SU-DHL-6 (cell line): ENCODE data around the gene ESYT1.

Experiments
- H2AFZ ChIP-seq: fragments of 200-600 bp; sonication (generic); 2 replicates; pipeline ENCODE4 v1.6.1; 2014; ENCODE audit warnings: low read depth, mild to moderate bottlenecking, moderate library complexity, mixed read lengths, antibody characterized with exemption, low read length; ENCODE audit not compliant: severe bottlenecking
- H3F3A ChIP-seq: fragments of 200-600 bp; shearing (Covaris generic); 2 replicates; pipeline ENCODE4 v1.6.0; 2016; ENCODE audit warnings: antibody characterized with exemption, mild to moderate bottlenecking; ENCODE audit not compliant: insufficient read depth
- H3K27ac ChIP-seq: fragments of 200-600 bp; sonication (generic); 2 replicates; pipeline ENCODE4 v1.5.1; 2016; ENCODE audit warnings: low read depth, mild to moderate bottlenecking, low read length, moderate library complexity, mixed read lengths
- H3K27me3 ChIP-seq: fragments of 200-600 bp; sonication (generic), shearing (Covaris generic); 2 replicates; pipeline ENCODE4 v1.6.0; 2014; ENCODE audit warnings: mild to moderate bottlenecking, low read length
- H3K36me3 ChIP-seq: fragments of 200-600 bp; sonication (generic); 2 replicates; pipeline ENCODE4 v1.6.1; 2014; ENCODE audit warnings: mild to moderate bottlenecking, low read length, mixed read lengths
- H3K4me2 ChIP-seq: fragments of 300-600, 200-600 bp; shearing (Covaris generic), sonication (generic); 2 replicates; pipeline ENCODE4 v1.6.0; 2014; ENCODE audit warnings: low read length, low read depth, mild to moderate bottlenecking; ENCODE audit not compliant: poor library complexity, severe bottlenecking
- H3K4me3 ChIP-seq: fragments of 200-600 bp; sonication (generic); 2 replicates; pipeline ENCODE4 v1.5.1; 2014; ENCODE audit warnings: antibody characterized with exemption, low read length, mild to moderate bottlenecking, mixed read lengths; ENCODE audit not compliant: insufficient read depth, poor library complexity, severe bottlenecking
- H3K79me2 ChIP-seq: fragments of 200-600 bp; sonication (generic); 2 replicates; pipeline ENCODE4 v1.6.1; 2014; ENCODE audit warnings: mild to moderate bottlenecking, low read length, moderate library complexity; ENCODE audit not compliant: insufficient read depth
- H3K9ac ChIP-seq: fragments of 200-600 bp; sonication (generic); 2 replicates; pipeline ENCODE4 v1.7.0; 2014; ENCODE audit warnings: mild to moderate bottlenecking, low read length
- H3K9me2 ChIP-seq: fragments of 200-600 bp; sonication (generic); replicated peaks from 2 replicates; pipeline ENCODE4 v1.6.1; 2014; ENCODE audit warnings: low read length; ENCODE audit not compliant: insufficient read depth
- H3K9me3 ChIP-seq: fragments of 200-600 bp; sonication (generic); 2 replicates; pipeline ENCODE4 v1.6.1; 2014; ENCODE audit warnings: low read length, mixed read lengths; ENCODE audit not compliant: insufficient read depth
- H4K20me1 ChIP-seq: fragments of 200-600 bp; sonication (generic); 2 replicates; pipeline ENCODE4 v1.6.1; 2014; ENCODE audit warnings: low read depth, mild to moderate bottlenecking, antibody characterized with exemption, low read length, moderate library complexity, mixed read lengths
- CTCF ChIP-seq: fragments of 200-600 bp; sonication (generic); IDR thresholded peaks from one replicate; pipeline ENCODE4 v1.5.1; 2017; ENCODE audit warnings: antibody characterized with exemption, mild to moderate bottlenecking, low read length, moderate library complexity; ENCODE audit not compliant: insufficient read depth, poor library complexity, severe bottlenecking
- EZH2phosphoT487 ChIP-seq: fragments of 200-600 bp; sonication (generic), shearing (Covaris generic); conservative IDR thresholded peaks from 2 replicates; pipeline ENCODE4 v1.6.1; 2018; ENCODE audit warnings: mild to moderate bottlenecking, antibody characterized with exemption, low read length, moderate library complexity, mixed read lengths

Gene ESYT1

GRCh38 chr12:56160193-56160763, 32.2 kb downstream of the ESYT1 start:
- Histone ChIP-seq H3K4me3 (no peak overlapping the region), H4K20me1 (no peaks in the 10 kb centered on the region), H3F3A (peaks cover 35% of the 10 kb centered on the region)

GRCh38 chr12:56160894-56161689, 33.0 kb downstream of the ESYT1 start:
- peak overlapping the region; percentile 62; the same call in 1 of the 2 replicates for H3K27ac ChIP-seq
- H3F3A ChIP-seq = peaks cover 35% of the 10 kb centered on the region

More at GRCh38 chr12:56160193-56160763, 32.2 kb downstream of the ESYT1 start:
- H3K79me2 ChIP-seq = peaks cover 22% of the 10 kb centered on the region
- peak overlapping the region; percentile 89 for H3K9ac ChIP-seq
- TF ChIP-seq EZH2phosphoT487 = no peak
- TF ChIP-seq CTCF = no peak
- peak overlapping the region; percentile 62 for H3K27ac ChIP-seq
- no peak overlapping the region for H2AFZ ChIP-seq
- H3K9me2 ChIP-seq = no peaks in the 10 kb centered on the region
- H3K36me3 ChIP-seq = 0 out of 2 replicates have a peak, but pooled peaks cover 4% of the 10 kb centered on the region
- no peaks in the 10 kb centered on the region for H3K9me3 ChIP-seq
- H3K4me2 ChIP-seq = peak overlapping the region; percentile 87
- H3K27me3 ChIP-seq = no peaks in the 10 kb centered on the region

GRCh38 chr12:56161690-56162351, 33.8 kb downstream of the ESYT1 start:
- Histone ChIP-seq H3K9ac (no peak overlapping the region), H4K20me1 (no peaks in the 10 kb centered on the region)

More at GRCh38 chr12:56160894-56161689, 33.0 kb downstream of the ESYT1 start:
- no peaks in the 10 kb centered on the region for H4K20me1 ChIP-seq
- peaks cover 22% of the 10 kb centered on the region for H3K79me2 ChIP-seq
- H3K27me3 ChIP-seq = no peaks in the 10 kb centered on the region
- no peaks in the 10 kb centered on the region for H3K9me3 ChIP-seq
- H3K4me2 ChIP-seq = peak overlapping the region; percentile 87
- TF ChIP-seq CTCF (no peak), EZH2phosphoT487 (no peak)
- H3K4me3 ChIP-seq = no peak overlapping the region
- H3K9ac ChIP-seq = no peak overlapping the region
- H3K9me2 ChIP-seq = no peaks in the 10 kb centered on the region
- 0 out of 2 replicates have a peak, but pooled peaks cover 4% of the 10 kb centered on the region for H3K36me3 ChIP-seq
- no peak overlapping the region for H2AFZ ChIP-seq

More at GRCh38 chr12:56161690-56162351, 33.8 kb downstream of the ESYT1 start:
- Histone ChIP-seq H3K9me2 (no peaks in the 10 kb centered on the region), H3K27me3 (no peaks in the 10 kb centered on the region), H3K9me3 (no peaks in the 10 kb centered on the region), H3K4me2 (no peak overlapping the region), H3F3A (peaks cover 35% of the 10 kb centered on the region), H3K36me3 (0 out of 2 replicates have a peak, but pooled peaks cover 4% of the 10 kb centered on the region), H2AFZ (no peak overlapping the region), H3K27ac (no peak overlapping the region), H3K79me2 (peaks cover 22% of the 10 kb centered on the region), H3K4me3 (no peak overlapping the region)
- TF ChIP-seq CTCF (no peak), EZH2phosphoT487 (no peak)
